Mesenchymal stem cell (in vitro differentiated cells and primary cell): Measurements from ENCODE around the gene ZNF22.

ENCODE experiments used
- DNase-seq: peaks from one replicate; pipeline ENCODE4 v3.0.0-alpha.2; 2013
- H2AFZ ChIP-seq: one replicate; pipeline ENCODE4 v1.6.1; 2013; ENCODE audit warnings: low read depth, mild to moderate bottlenecking, control low read depth, inconsistent platforms, low read length, moderate library complexity
- H2AK5ac ChIP-seq: 2 replicates; pipeline ENCODE4 v1.6.1; 2013; ENCODE audit warnings: low read length, moderate library complexity, mild to moderate bottlenecking, inconsistent platforms; ENCODE audit not compliant: severe bottlenecking
- H2BK120ac ChIP-seq: one replicate; pipeline ENCODE4 v1.6.1; 2013; ENCODE audit warnings: low read depth, mild to moderate bottlenecking, inconsistent platforms, low read length, moderate library complexity
- H2BK12ac ChIP-seq, 2 experiments: one replicate each; pipeline ENCODE4 v1.6.1; 2013; ENCODE audit warnings: inconsistent platforms in 2 of 2, low read length in 2 of 2, mild to moderate bottlenecking in 2 of 2, moderate library complexity in 2 of 2, control low read depth in 1 of 2
- H2BK15ac ChIP-seq: one replicate; pipeline ENCODE4 v1.6.1; 2013; ENCODE audit warnings: mild to moderate bottlenecking, low read depth, inconsistent platforms; ENCODE audit not compliant: poor library complexity, severe bottlenecking
- H2BK5ac ChIP-seq: 2 replicates; pipeline ENCODE4 v1.6.1; 2013; ENCODE audit warnings: low read depth, mild to moderate bottlenecking, low read length, control low read depth, inconsistent platforms; ENCODE audit not compliant: poor library complexity, severe bottlenecking
- H3K14ac ChIP-seq, 2 experiments: one replicate each; pipeline ENCODE4 v1.6.1; 2013; ENCODE audit warnings: inconsistent platforms in 2 of 2, low read length in 2 of 2, control low read depth in 1 of 2, mild to moderate bottlenecking in 1 of 2, moderate library complexity in 1 of 2
- H3K18ac ChIP-seq, 2 experiments: one replicate each; pipeline ENCODE4 v1.6.1; 2013; ENCODE audit warnings: inconsistent platforms in 2 of 2, low read length in 2 of 2, control low read depth in 1 of 2, low read depth in 1 of 2, mild to moderate bottlenecking in 1 of 2
- H3K23ac ChIP-seq, 2 experiments: one replicate each; pipeline ENCODE4 v1.6.1; 2013; ENCODE audit warnings: inconsistent platforms in 2 of 2, low read length in 2 of 2, mild to moderate bottlenecking in 2 of 2, moderate library complexity in 2 of 2, control low read depth in 1 of 2
- H3K27ac ChIP-seq: 2 replicates; pipeline ENCODE4 v1.5.1; 2013; ENCODE audit warnings: mild to moderate bottlenecking, moderate library complexity, low read length, control low read depth, inconsistent platforms; ENCODE audit not compliant: poor library complexity, severe bottlenecking
- H3K27me3 ChIP-seq, 2 experiments: 2 replicates each; pipeline versions ENCODE4 v1.6.1 to v1.7.0; 2013; ENCODE audit warnings: low read length in 2 of 2, mild to moderate bottlenecking in 2 of 2, moderate library complexity in 2 of 2, control low read depth in 1 of 2, inconsistent platforms in 1 of 2; ENCODE audit not compliant: control insufficient read depth in 1 of 2, insufficient read depth in 1 of 2
- H3K36me3 ChIP-seq, 2 experiments: 2 replicates each; pipeline versions ENCODE4 v1.6.1 to v1.7.0; 2013; ENCODE audit warnings: low read length in 2 of 2, control low read depth in 1 of 2, inconsistent platforms in 1 of 2, low read depth in 1 of 2, mild to moderate bottlenecking in 1 of 2; ENCODE audit not compliant: insufficient read depth in 2 of 2, control insufficient read depth in 1 of 2
- H3K4ac ChIP-seq, 2 experiments: one replicate each; pipeline ENCODE4 v1.6.1; 2013; ENCODE audit warnings: inconsistent platforms in 2 of 2, low read length in 2 of 2, mild to moderate bottlenecking in 2 of 2, moderate library complexity in 2 of 2, control low read depth in 1 of 2, low read depth in 1 of 2
- H3K4me1 ChIP-seq: 2 replicates; pipeline ENCODE4 v1.6.1; 2013; ENCODE audit warnings: low read depth, low read length, control low read depth; ENCODE audit not compliant: control insufficient read depth, insufficient read depth
- H3K4me2 ChIP-seq: 2 replicates; pipeline ENCODE4 v1.6.1; 2013; ENCODE audit warnings: low read length, mild to moderate bottlenecking, inconsistent platforms; ENCODE audit not compliant: poor library complexity, severe bottlenecking
- H3K4me3 ChIP-seq, 2 experiments: 2 replicates each; pipeline versions ENCODE4 v1.5.1 to v1.7.0; 2013; ENCODE audit warnings: low read length in 2 of 2, mild to moderate bottlenecking in 2 of 2, control low read depth in 1 of 2, low read depth in 1 of 2; ENCODE audit not compliant: insufficient read depth in 1 of 2
- H3K79me1 ChIP-seq: replicated peaks from 2 replicates; pipeline ENCODE4 v1.6.1; 2013; ENCODE audit warnings: mild to moderate bottlenecking, control low read depth, low read length, inconsistent platforms; ENCODE audit not compliant: poor library complexity, severe bottlenecking
- H3K9ac ChIP-seq: 2 replicates; pipeline ENCODE4 v1.7.0; 2013; ENCODE audit warnings: mild to moderate bottlenecking, low read length, moderate library complexity
- H3K9me3 ChIP-seq: 2 replicates; pipeline ENCODE4 v1.7.0; 2013; ENCODE audit warnings: mild to moderate bottlenecking, low read length; ENCODE audit not compliant: control insufficient read depth
- H4K8ac ChIP-seq: one replicate; pipeline ENCODE4 v1.6.1; 2013; ENCODE audit warnings: inconsistent platforms, mild to moderate bottlenecking, low read length, moderate library complexity
- H4K91ac ChIP-seq: one replicate; pipeline ENCODE4 v1.6.1; 2013; ENCODE audit warnings: mild to moderate bottlenecking, low read length, inconsistent platforms
- WGBS: methylation state at CpG from one replicate; pipeline ENCODE4 v1.1.7; 2013; ENCODE audit warnings: mixed read lengths; 5-methylcytosine and 5-hydroxymethylcytosine counted together

Gene ZNF22

GRCh38 chr10:44990302-44990655, 10.4 kb upstream of the ZNF22 start:
- Histone ChIP-seq H3K4ac (no peak overlapping the region), H2BK120ac (no peak overlapping the region), H3K4me1 (peaks cover 15% of the 10 kb centered on the region), H3K79me1 (no peaks in the 10 kb centered on the region), H2BK5ac (no peak overlapping the region), H3K4me3 (no peak overlapping the region), H2AK5ac (no peak overlapping the region), H2BK15ac (no peak overlapping the region), H3K18ac (no peak overlapping the region), H3K14ac (no peak overlapping the region), H3K36me3 (peaks cover 12 to 41% of the 10 kb centered on the region in 2 experiments), H3K27me3 (no peaks in the 10 kb centered on the region), H3K9me3 (no peaks in the 10 kb centered on the region), H3K27ac (no peak overlapping the region), H4K8ac (no peak overlapping the region), H3K9ac (no peak overlapping the region), H3K23ac (no peak overlapping the region), H3K4me2 (no peak overlapping the region), H2AFZ (no peak overlapping the region), H4K91ac (no peak overlapping the region), H2BK12ac (no peak overlapping the region)
- WGBS = 30% methylated on average over 8 of the region's 8 CpGs
- no peak for DNase-seq

GRCh38 chr10:44990965-44991364, 9.8 kb upstream of the ZNF22 start:
- Histone ChIP-seq H2AK5ac (no peak overlapping the region), H3K4me1 (peaks cover 12% of the 10 kb centered on the region), H3K18ac (no peak overlapping the region), H3K14ac (no peak overlapping the region), H3K23ac (no peak overlapping the region), H3K36me3 (peaks cover 10 to 41% of the 10 kb centered on the region in 2 experiments), H4K91ac (no peak overlapping the region), H3K4me2 (no peak overlapping the region), H2BK120ac (no peak overlapping the region), H3K79me1 (no peaks in the 10 kb centered on the region), H2BK5ac (no peak overlapping the region), H2AFZ (no peak overlapping the region), H2BK12ac (no peak overlapping the region), H2BK15ac (no peak overlapping the region), H3K9ac (no peak overlapping the region), H3K4me3 (no peak overlapping the region), H3K27ac (no peak overlapping the region), H3K9me3 (no peaks in the 10 kb centered on the region), H3K27me3 (no peaks in the 10 kb centered on the region), H4K8ac (no peak overlapping the region), H3K4ac (no peak overlapping the region)
- no peak for DNase-seq
- WGBS = 94% methylated on average over 5 of the region's 7 CpGs

GRCh38 chr10:44991571-44991970, 9.2 kb upstream of the ZNF22 start:
- no peak overlapping the region for H3K27ac ChIP-seq
- no peak overlapping the region for H3K4me2 ChIP-seq
- WGBS = 91% methylated on average over 5 of the region's 5 CpGs
- no peak overlapping the region for H2BK5ac ChIP-seq
- H3K4me1 ChIP-seq = peaks cover 17% of the 10 kb centered on the region
- no peaks in the 10 kb centered on the region for H3K9me3 ChIP-seq
- no peak overlapping the region for H3K4me3 ChIP-seq
- no peak overlapping the region for H2BK120ac ChIP-seq
- no peak overlapping the region for H4K8ac ChIP-seq
- no peak overlapping the region for H3K18ac ChIP-seq
- H2AFZ ChIP-seq = no peak overlapping the region
- H3K23ac ChIP-seq = no peak overlapping the region
- no peak overlapping the region for H2BK15ac ChIP-seq
- no peak overlapping the region for H2AK5ac ChIP-seq
- H3K4ac ChIP-seq = no peak overlapping the region
- no peak overlapping the region for H4K91ac ChIP-seq
- peak overlapping the region in 1 of 2 experiments; percentile 24 for H2BK12ac ChIP-seq
- no peak overlapping the region for H3K14ac ChIP-seq
- no peaks in the 10 kb centered on the region for H3K79me1 ChIP-seq
- H3K36me3 ChIP-seq = peaks cover 10 to 41% of the 10 kb centered on the region in 2 experiments
- no peak for DNase-seq
- H3K9ac ChIP-seq = no peak overlapping the region
- H3K27me3 ChIP-seq = no peaks in the 10 kb centered on the region

DNA sequence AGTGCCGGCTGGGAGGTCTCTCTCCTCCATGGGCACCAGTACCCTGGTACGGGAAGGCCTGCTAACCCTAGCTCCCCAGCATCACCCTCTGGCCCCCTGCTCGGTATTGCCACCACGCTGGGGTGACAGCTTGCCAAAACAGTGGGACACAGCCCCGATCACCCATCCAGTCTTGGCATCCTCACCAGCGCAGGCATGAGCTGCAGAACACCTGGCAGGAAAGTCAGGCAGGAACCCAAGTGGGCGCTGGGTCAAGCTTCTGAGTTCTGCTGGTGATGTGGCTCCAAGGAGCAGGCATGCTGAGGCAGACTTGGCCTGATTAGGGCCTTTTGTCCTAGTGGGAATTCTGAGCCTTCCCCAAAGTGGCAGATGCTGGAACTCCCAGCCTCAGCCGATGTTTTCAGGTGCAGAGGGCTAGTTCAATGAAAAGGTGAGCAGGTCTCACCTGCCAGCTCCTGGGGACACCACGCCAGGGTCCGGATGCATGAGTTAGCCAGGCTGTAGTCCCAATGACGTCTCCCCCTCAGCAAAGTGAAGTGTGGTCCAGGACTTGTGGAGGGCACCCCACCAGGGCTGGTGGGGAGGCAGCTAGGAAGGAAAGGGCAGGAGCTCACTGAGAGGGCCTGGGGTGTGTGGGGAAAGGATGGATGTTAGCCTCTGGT, 8.5 kb upstream of the ZNF22 start:
- 95% methylated on average over 11 of the region's 11 CpGs for WGBS
- no peak for DNase-seq
- Histone ChIP-seq H4K8ac (no peak overlapping the region), H3K4ac (no peak overlapping the region), H4K91ac (no peak overlapping the region), H2AK5ac (no peak overlapping the region), H3K14ac (no peak overlapping the region), H3K23ac (no peak overlapping the region), H3K27ac (no peak overlapping the region), H2BK12ac (no peak overlapping the region), H3K4me3 (no peak overlapping the region), H2AFZ (no peak overlapping the region), H3K4me2 (no peak overlapping the region), H2BK120ac (no peak overlapping the region), H3K4me1 (peaks cover 21% of the 10 kb centered on the region), H3K36me3 (peaks cover 10 to 41% of the 10 kb centered on the region in 2 experiments), H2BK5ac (no peak overlapping the region), H3K9me3 (no peaks in the 10 kb centered on the region), H3K18ac (no peak overlapping the region), H3K27me3 (no peaks in the 10 kb centered on the region), H3K79me1 (no peaks in the 10 kb centered on the region), H3K9ac (no peak overlapping the region), H2BK15ac (no peak overlapping the region)
